HepG2 (cell line): ENCODE results near the gene JTB. TPM values are rescaled to one million over a fixed set of nuclear protein-coding genes. Genes with fewer than 3 reads are reported as not detected.

Source experiments
- ATAC-seq: fragments of 200-7000 bp; cut with Tn5 transposase; 3 replicates; pipeline ENCODE4 v1.9.1; 2020; ENCODE audit warnings: mild to moderate bottlenecking, moderate library complexity
- BruUV-seq: library from RNA; stranded (reverse); fragments of 400-500 nt; replicated peaks from 2 replicates; lab custom pipeline; 2021; lab: Mats Ljungman, UMichigan
- CTCF ChIA-PET: fragments of 300-600 bp; formaldehyde crosslinking; extraction: SDS; loops from one replicate; lab custom pipeline; 2021; ENCODE audit warnings: low total read pairs, inconsistent platforms, low intra/inter-chr PET ratio; lab: Yijun Ruan, JAX
- POLR2A ChIA-PET: fragments of 350-600 bp; sonication (Branson Sonifier 250); formaldehyde crosslinking; loops from one replicate; lab custom pipeline; 2020; ENCODE audit warnings: antibody characterized with exemption, inconsistent platforms; lab: Yijun Ruan, JAX
- DNase-seq: peaks from one replicate; pipeline ENCODE4 v3.0.0-alpha.2; 2015; ENCODE audit warnings: low spot score
- FAIRE-seq: peaks from 3 replicates; lab custom pipeline; 2011; peaks lifted over from hg19 to GRCh38; lab: Jason Lieb, UNC
- H2AFZ ChIP-seq: one replicate; pipeline ENCODE4 v1.6.1; 2011; ENCODE audit warnings: low read length, inconsistent platforms
- H3K27ac ChIP-seq: fragments of 300-600 bp; 3 replicates; pipeline ENCODE4 v1.8.0; 2011; ENCODE audit warnings: mixed run types, mild to moderate bottlenecking, mixed read lengths, low read length, inconsistent platforms; ENCODE audit not compliant: insufficient read depth; ENCODE audit errors: extremely low read length
- H3K27me3 ChIP-seq, 2 experiments: fragments of 200-600 bp in 1 of 2; 2 replicates in 1 of 2; 3 replicates in 1 of 2; pipeline versions ENCODE4 v1.6.0 to v1.8.0; 2011; ENCODE audit warnings: low read length in 2 of 2, mild to moderate bottlenecking in 2 of 2, moderate library complexity in 2 of 2, inconsistent platforms in 1 of 2; ENCODE audit not compliant: insufficient read depth in 2 of 2, control insufficient read depth in 1 of 2
- H3K36me3 ChIP-seq, 2 experiments: fragments of 200-600 bp in 1 of 2; replicated peaks in 1 of 2; 2 replicates in 1 of 2; 3 replicates in 1 of 2; pipeline versions ENCODE4 v1.5.1 to v1.8.0; 2011; ENCODE audit warnings: low read length in 2 of 2, inconsistent platforms in 1 of 2; ENCODE audit not compliant: insufficient read depth in 2 of 2, control insufficient read depth in 1 of 2
- H3K4me1 ChIP-seq: 2 replicates; pipeline ENCODE4 v1.5.1; 2012; ENCODE audit warnings: low read length, inconsistent platforms; ENCODE audit not compliant: insufficient read depth
- H3K4me2 ChIP-seq: 2 replicates; pipeline ENCODE4 v1.6.0; 2011; ENCODE audit warnings: low read depth, low read length, inconsistent platforms
- H3K4me3 ChIP-seq, 3 experiments: fragments of 200-600 bp in 1 of 3; sonication (generic), shearing (Covaris generic) in 1 of 3; replicated peaks in 1 of 3; 2 replicates each; pipeline ENCODE4 v1.5.1; 2011 to 2016; ENCODE audit warnings: low read length in 3 of 3, inconsistent platforms in 2 of 3, low read depth in 2 of 3, mild to moderate bottlenecking in 2 of 3, control low read depth in 1 of 3, mixed read lengths in 1 of 3; ENCODE audit not compliant: insufficient read depth in 1 of 3
- H3K79me2 ChIP-seq: one replicate; pipeline ENCODE4 v1.6.1; 2011; ENCODE audit warnings: low read length, inconsistent platforms; ENCODE audit not compliant: insufficient read depth
- H3K9ac ChIP-seq: 2 replicates; pipeline ENCODE4 v1.6.0; 2011; ENCODE audit warnings: mild to moderate bottlenecking, low read depth, low read length, inconsistent platforms; ENCODE audit not compliant: insufficient read depth
- H3K9me3 ChIP-seq: 2 replicates; pipeline ENCODE4 v1.5.1; 2012; ENCODE audit warnings: mild to moderate bottlenecking, low read length
- H4K20me1 ChIP-seq: 2 replicates; pipeline ENCODE4 v1.6.0; 2011; ENCODE audit warnings: inconsistent platforms, mild to moderate bottlenecking, low read length, moderate library complexity; ENCODE audit not compliant: insufficient read depth
- CAMTA2 ChIP-seq: sonication (generic); formaldehyde crosslinking; IDR thresholded peaks from 2 replicates; pipeline ENCODE4 v1.4.0; 2020; ENCODE audit warnings: mild to moderate bottlenecking, missing genetic modification reagents, borderline replicate concordance
- TCF7 ChIP-seq: sonication (generic); IDR thresholded peaks from 2 replicates; pipeline ENCODE4 v1.6.1; 2016; ENCODE audit warnings: antibody characterized with exemption, low read depth
- ZNF724P ChIP-seq: sonication (generic); formaldehyde crosslinking; IDR thresholded peaks from 2 replicates; pipeline ENCODE4 v1.8.0; 2022; ENCODE audit warnings: missing genetic modification reagents, borderline replicate concordance
- WGBS: methylation state at CpG from one replicate; pipeline ENCODE4 v1.1.6; 2017; ENCODE audit warnings: low lambda C conversion rate; 5-methylcytosine and 5-hydroxymethylcytosine counted together
- in situ Hi-C: cut with HindIII; loops from 2 replicates; pipeline ENCODE4 v1.10.0; 2017; ENCODE audit warnings: low pct_unique_long_range_greater_than_20kb; ENCODE audit not compliant: extremely low pct_ligation_motif_present
- intact Hi-C: fragments of 100-400 bp; cut with micrococcal nuclease; formaldehyde crosslinking; loops from one replicate; pipeline ENCODE4 v1.10.0; 2022; ENCODE audit not compliant: unreplicated experiment
- polyA plus RNA-seq, 8 experiments: library from polyadenylated mRNA; depleted of rRNA in 3 of 8; stranded (reverse) in 7 of 8; unstranded in 1 of 8; fragments of >200 nt; fragmentation: Illumina TruSeq in 4 of 8; extraction: Trizol in 4 of 8; gene quantifications; 2 replicates each; pipeline versions ENCODE4 v1.2.1 to v1.2.3, GENCODE V29; 2011 to 2016; ENCODE audit warnings: low read depth in 4 of 8, missing spikeins in 1 of 8, mixed read lengths in 1 of 8; ENCODE audit not compliant: insufficient read depth in 1 of 8
- total RNA-seq, 5 experiments: library from RNA; depleted of rRNA; stranded (reverse); fragments of >200 nt; fragmentation: Illumina TruSeq; extraction: Trizol; gene quantifications; 2 replicates each; pipeline ENCODE4 v1.2.3, GENCODE V29; 2016; ENCODE audit warnings: low read depth in 1 of 5
- TF ChIP-seq, protein P1 (sequence below): sonication (generic); formaldehyde crosslinking; IDR thresholded peaks from 2 replicates; pipeline ENCODE4 v1.5.1; 2020; ENCODE audit warnings: mild to moderate bottlenecking, moderate library complexity, missing genetic modification reagents

JTB gene
- total and polyA plus RNA-seq, 2 of the 13 experiments (the other 11 are each of a cell fraction or from before 2014, with no cell fraction given): 96.7 to 99.2 TPM

DNA sequence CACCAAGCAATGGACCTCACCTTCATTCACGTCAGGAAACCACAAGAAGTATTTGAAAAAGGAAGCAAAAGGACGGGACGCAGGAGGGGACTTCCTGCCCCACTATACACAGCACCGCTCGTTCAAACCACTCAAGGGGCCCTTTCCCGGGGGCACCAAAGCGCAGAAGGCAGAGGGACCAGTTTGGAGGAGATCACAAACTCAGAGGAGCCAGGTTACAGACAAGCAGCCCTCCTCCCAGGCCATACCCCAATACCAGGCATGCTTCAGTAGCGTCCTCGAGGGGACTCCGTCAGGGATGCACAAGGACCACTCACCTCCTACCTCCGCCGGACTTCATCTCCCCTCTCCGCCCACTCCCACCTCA, 19.7 kb downstream of the JTB start (continued):
- TF ChIP-seq, protein P1, sequence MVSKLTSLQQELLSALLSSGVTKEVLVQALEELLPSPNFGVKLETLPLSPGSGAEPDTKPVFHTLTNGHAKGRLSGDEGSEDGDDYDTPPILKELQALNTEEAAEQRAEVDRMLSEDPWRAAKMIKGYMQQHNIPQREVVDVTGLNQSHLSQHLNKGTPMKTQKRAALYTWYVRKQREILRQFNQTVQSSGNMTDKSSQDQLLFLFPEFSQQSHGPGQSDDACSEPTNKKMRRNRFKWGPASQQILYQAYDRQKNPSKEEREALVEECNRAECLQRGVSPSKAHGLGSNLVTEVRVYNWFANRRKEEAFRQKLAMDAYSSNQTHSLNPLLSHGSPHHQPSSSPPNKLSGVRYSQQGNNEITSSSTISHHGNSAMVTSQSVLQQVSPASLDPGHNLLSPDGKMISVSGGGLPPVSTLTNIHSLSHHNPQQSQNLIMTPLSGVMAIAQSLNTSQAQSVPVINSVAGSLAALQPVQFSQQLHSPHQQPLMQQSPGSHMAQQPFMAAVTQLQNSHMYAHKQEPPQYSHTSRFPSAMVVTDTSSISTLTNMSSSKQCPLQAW (CRISPR knock-in tag): peak; percentile 1; the same call in 1 of the 2 replicates
- no peak for TF ChIP-seq ZNF724P (CRISPR knock-in tag)

DNA sequence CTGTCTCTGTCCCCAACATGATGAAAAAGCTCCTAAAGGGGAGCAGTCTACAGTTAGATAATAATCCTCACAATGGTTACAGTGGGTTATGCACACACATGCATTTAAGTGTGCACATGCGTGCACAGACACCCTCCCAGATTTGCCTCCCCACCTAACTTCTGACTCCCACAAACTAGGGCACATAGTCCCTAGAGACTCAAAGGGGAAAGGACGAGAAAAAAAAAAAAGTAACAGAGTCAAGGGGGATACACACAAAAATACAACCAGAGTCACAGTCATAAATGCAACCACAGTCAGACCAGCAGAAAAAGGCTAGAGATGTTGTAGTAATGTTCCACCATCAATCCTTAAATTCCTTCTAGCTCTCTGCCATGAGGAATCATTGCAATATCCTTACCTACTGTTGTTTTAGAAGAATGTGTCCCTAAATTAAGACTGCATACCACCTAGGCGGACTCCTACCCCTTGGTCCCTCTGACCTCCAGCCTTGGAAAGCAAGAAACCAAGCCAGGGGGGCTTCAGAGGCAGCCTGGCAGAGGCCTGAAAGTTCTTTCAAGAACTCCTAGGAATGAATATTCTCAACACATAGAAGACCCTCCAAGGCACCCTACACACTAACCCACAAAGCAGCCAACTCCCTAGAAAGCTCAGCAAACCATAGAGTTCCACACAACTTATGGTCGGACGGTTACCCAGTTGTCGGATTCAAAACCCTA, 20.3 kb downstream of the JTB start:
- Histone ChIP-seq H3K27ac (peak overlapping the region; percentile 75), H3K9me3 (no peaks in the 10 kb centered on the region), H4K20me1 (peaks cover 7% of the 10 kb centered on the region; the same call in 1 of the 2 replicates), H3K79me2 (peaks cover 50% of the 10 kb centered on the region), H3K36me3 (peaks cover 2 to 22% of the 10 kb centered on the region in 2 experiments; a peak in 4 of 5 replicates), H3K4me3 (peak overlapping the region; percentile 89 to 99 (median 92)), H3K4me2 (peak overlapping the region; percentile 89), H3K27me3 (peaks cover 0 to 7% of the 10 kb centered on the region in 2 experiments; a peak in 1 of 5 replicates), H3K9ac (peak overlapping the region; percentile 85), H2AFZ (no peak overlapping the region), H3K4me1 (peaks cover 67% of the 10 kb centered on the region)
- no TSS peak for BruUV-seq
- DNase-seq (no peak), FAIRE-seq (no peak), ATAC-seq (no peak)
- in situ Hi-C loops (no loop called here), intact Hi-C loops (loop anchor here (5.0 kb wide), 1 partner anchor 35 kb away; the partner anchor contains the start of gene GATAD2B)
- CTCF ChIA-PET: no interaction called here
- WGBS: 27% methylated on average over 6 of the region's 6 CpGs
- 0 out of 2 replicates have a peak, but pooled peaks have one; percentile 10 for TF ChIP-seq CAMTA2 (CRISPR knock-in tag)
- TF ChIP-seq TCF7: no peak
- POLR2A ChIA-PET: interaction anchor here (1.0 to 7.0 kb wide), 5 partner anchors 10 to 33 kb away, joined by 3 to 89 read pairs (median 12); partner anchors contain the start of genes CREB3L4, DENND4B, JTB and RPS27
